CD4-positive, alpha-beta T cell treated with Interleukin-15 for 4 hours (primary cell): ENCODE data around the gene UTS2B.

Experiments
- DNase-seq: peaks from one replicate; pipeline ENCODE4 v3.0.0-alpha.2; 2020; ENCODE audit warnings: low spot score

The UTS2B gene

DNA sequence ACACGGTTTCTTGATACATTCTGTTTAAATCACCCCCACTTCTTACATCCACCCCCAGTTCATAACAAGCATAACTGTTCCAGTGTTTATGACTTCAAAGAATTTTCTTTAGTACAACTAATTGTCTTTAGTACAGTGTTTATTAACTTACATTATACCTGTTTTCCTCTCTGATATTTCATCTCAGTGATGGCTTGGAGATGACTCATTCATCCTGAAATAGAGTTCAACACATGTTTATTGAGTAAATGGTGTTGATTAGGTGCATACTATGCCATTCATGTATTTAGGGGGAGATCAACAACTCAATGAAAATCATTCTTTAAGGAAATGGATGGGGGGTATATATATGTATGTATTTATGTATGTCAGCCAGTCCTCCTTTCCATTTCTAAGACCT lies 21.7 kb upstream of the UTS2B start:
- DNase-seq: no peak

DNA sequence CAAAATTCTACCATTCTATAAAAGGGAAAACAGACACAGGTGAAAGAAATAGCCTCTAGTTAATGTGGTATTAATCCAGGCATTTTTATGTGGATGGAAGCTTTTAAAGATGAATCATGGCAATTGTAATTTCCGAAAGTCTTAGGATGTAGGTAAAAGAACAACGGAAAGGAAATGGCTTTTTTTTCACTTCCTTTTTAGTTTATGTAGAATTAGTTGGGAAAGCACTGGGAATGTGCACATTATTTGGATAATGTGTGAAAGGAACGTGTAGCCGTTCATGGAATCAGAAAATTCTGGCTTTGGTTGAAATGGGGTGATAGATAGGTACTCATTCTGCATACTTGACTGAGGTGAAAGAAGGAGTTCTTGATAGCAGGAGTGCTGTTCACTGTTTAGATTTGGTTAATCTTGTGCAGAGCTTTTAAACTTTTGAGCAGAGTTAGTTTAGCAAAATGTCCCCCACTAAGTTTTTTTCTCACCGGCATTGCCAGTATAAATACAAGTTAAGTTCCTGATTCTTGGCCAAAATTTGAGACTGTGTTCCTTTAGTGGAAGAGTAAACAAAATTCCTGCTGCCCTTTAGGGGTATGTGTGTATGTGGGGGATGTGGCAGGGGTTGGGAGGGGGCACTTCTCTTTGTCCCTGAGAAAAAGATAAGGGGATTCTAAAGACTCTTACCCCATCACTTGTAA lies 20.2 kb upstream of the UTS2B start:
- no peak for DNase-seq

GRCh38 chr3:191348098-191348497 lies 17.8 kb upstream of the UTS2B start:
- DNase-seq: no peak

DNA sequence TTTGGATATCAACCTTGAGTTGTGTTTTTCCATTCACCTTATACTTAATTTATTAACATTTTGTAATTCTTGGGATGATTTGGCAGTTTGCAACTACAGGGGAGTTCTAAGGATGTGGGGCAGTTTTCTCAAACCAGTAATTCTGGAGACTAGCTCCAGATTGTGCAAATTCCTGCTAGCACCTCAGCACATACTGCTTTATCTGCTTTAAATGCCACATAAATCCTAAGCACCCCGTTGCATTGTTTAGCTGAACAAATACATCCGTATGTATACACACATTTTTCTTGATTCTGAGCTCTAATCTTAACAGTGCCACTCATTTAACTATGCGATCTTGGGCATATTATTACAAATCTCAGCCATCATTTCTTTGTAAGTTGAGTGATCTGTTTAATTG lies 16.9 kb upstream of the UTS2B start:
- DNase-seq: no peak

- DNase-seq: no peak
Observed at GRCh38 chr3:191345334-191345733, 15.0 kb upstream of the UTS2B start.

- no peak for DNase-seq
Observed at GRCh38 chr3:191343913-191344312, 13.6 kb upstream of the UTS2B start.

- no peak for DNase-seq
Observed at GRCh38 chr3:191343115-191343514, 12.8 kb upstream of the UTS2B start.

- DNase-seq: no peak
Observed at GRCh38 chr3:191342411-191342810, 12.1 kb upstream of the UTS2B start.

- DNase-seq: no peak
Observed at GRCh38 chr3:191342006-191342405, 11.7 kb upstream of the UTS2B start.

GRCh38 chr3:191340966-191341365 lies 10.6 kb upstream of the UTS2B start:
- DNase-seq: no peak

GRCh38 chr3:191340351-191340750 lies 10.0 kb upstream of the UTS2B start:
- no peak for DNase-seq

DNA sequence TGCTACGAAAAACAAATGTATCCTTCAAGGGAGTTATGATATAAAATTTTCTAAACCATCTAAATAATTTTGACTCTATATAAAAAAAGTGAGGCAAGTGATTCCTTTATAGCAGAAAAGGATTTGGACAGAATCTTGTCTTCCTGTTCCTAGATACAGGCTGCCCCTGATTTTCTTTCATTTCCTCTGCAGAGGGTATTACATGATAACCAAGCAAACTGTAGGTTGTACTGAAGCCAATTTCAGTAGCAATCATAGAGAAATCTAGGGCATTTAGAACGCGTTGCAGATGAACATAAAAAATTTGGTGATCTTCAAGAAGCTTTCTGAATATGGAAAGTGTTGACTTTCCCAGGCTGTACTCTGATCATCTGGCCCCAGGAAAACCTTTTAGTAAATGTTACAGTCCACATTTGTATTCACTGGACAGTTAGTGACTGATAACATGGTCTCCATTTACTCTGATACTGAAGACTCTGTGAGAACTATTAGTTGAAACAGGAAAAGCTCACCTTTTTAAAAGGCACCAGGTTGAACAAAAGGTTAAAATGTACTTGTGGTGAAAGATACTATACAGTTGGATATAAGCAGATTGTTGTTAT lies 9.1 kb upstream of the UTS2B start:
- DNase-seq: no peak

- DNase-seq: no peak
Observed at GRCh38 chr3:191338177-191338488, 7.8 kb upstream of the UTS2B start.

DNA sequence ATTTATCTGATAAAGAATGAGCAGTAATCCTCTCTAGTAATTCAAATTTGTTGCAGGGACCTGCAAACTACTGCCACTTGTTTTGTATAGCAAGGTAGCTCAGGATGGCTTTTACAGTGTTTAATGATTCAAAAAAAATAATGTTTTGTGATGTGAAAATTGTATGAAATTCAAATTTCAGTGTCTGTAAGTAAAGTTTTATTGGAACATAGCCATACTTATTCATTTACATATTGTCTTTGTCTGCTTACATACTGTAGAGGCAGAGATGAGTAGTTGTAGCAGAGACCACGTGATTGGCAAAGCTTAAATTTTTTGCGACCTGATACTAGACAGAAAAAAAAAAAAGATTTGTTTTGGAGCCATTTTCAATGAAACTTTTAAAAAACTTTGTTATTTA lies 6.5 kb upstream of the UTS2B start:
- DNase-seq: no peak

- DNase-seq: no peak
Observed at GRCh38 chr3:191334346-191334893, 4.1 kb upstream of the UTS2B start.

DNA sequence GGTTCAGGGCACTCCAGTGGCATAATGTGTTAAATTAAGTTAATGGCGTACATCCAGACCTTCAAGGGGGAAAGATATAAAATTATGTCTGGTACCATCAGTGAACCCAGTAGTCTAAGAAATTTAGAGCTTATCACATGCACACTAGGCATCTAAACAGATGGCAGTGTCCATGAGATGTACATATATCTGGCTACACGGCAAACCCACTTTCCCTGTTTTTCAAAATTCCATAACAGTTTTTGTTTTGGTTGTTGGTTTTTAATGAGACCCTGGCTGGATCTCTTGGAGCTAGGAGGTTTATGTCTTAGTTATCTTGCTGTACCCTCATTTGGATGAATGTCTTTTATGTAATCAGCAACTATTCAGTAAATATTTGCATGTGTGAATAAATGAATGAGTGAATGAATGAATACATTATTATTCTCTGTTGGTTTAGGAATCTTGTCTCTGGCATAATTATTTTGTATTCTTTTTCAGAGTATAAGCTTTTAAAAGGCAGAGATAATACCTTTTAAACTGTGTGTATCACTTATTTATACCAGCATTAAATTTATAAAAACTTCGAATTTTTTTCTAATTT lies 3.1 kb upstream of the UTS2B start:
- DNase-seq: no peak

DNA sequence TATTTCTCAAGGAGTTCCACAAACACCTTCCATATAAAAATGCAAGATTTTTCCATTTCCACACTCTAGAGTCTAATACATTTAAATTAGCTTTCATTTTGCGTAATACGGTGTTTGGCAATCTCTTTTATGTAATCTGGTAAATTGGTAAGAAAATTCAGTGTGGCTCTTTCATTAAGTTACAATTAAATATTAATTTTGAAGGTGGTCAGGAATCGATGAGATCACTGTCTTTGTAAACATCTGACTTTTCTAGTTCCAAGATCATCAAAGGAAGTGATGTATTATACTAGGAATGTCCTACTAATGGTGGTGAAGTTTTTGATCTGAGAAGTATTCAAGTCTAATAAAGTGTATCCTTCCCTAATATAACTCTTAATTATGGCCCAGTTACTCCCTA lies 1.1 kb upstream of the UTS2B start:
- no peak for DNase-seq

DNA sequence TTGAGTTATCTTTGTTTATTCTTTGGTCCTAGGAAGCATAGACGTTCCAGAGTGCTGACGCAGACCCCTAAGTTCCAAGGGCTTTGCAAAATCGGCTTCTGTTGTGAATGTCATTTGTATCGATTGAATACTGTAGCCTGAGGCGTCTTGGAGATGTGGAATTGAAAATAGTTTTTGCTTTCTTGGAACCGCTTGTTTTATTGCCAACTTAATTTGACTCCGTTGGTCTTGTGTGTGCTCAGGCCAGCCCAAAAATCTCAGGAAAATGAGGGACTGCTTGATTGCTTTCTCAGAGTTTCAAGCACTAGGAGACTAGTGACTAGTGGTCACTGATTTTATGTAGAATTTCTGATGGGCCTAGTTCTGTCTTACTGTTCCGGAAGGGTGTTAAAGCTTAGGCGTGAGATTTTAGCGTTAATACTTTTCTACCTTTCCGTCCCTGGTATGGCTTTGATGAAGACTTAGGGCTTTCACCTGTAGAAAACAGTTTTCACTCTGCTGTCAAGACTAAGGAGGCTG lies 263 bp upstream of the UTS2B start:
- no peak for DNase-seq

- DNase-seq: peak; percentile 34
Observed at GRCh38 chr3:191328962-191329653, 1.2 kb downstream of the UTS2B start, which contains the start of gene CCDC50. TSS of gene CCDC50 (plus strand) at chr3:191329394. CDS start at chr3:191329675, 281 bp downstream.

GRCh38 chr3:191328383-191328961 lies 1.9 kb downstream of the UTS2B start:
- DNase-seq: peak; percentile 31

DNA sequence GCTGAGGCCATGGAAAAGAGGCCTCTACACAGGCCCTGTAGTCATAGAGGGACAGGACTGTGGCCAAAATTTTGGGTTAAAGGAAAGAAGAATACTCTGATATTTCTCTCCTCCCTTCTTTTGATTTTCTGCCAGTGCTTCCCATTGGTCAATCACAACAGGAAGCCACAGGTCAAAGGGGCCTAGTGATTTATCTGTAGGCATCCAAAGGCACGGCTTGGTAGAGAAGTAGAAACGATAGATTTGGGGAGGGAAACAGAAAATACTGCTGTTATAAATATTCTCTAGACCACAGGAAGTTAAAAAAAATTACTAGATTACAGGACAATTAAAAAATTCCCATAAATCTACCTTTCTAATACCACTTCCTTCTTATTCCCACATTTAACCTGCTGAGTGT lies 2.8 kb downstream of the UTS2B start:
- DNase-seq: no peak

DNA sequence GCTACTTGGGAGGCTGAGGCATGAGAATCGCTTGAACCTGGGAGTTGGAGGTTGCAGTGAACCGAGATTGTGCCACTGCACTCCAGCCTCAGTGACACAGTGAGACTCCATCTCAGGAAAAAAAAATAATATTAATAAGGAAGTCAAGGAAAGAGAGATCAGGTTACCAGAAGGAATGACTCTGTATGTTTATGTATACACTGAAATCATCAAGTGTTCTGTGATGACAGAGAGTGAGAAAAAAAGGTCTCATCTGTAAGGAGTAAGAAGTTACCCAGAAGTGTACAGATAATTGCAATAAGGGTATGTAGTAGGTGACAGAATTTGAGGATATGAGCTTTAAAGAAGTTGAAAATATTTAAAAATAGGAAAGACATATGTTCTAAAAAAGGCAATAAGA lies 5.4 kb downstream of the UTS2B start:
- no peak for DNase-seq
